Endothelial cell (in vitro differentiated cells): ENCODE results near the gene CDK14. TPM values are rescaled to one million over a fixed set of nuclear protein-coding genes. Genes with fewer than 3 reads are reported as not detected.

Source experiments
- DNase-seq: peaks from one replicate; pipeline ENCODE4 v3.0.0; 2021; ENCODE audit warnings: low spot score
- H3K27ac Mint-ChIP-seq: one replicate; pipeline ENCODE4 v1.8.0; 2021; ENCODE audit warnings: mixed read lengths, inconsistent platforms; ENCODE audit not compliant: unreplicated experiment
- H3K27me3 Mint-ChIP-seq: one replicate; pipeline ENCODE4 v1.8.0; 2021; ENCODE audit warnings: mild to moderate bottlenecking, moderate library complexity, mixed read lengths, inconsistent platforms; ENCODE audit not compliant: unreplicated experiment
- H3K36me3 Mint-ChIP-seq: one replicate; pipeline ENCODE4 v1.8.0; 2021; ENCODE audit warnings: mild to moderate bottlenecking, low read depth, mixed read lengths, inconsistent platforms; ENCODE audit not compliant: unreplicated experiment
- H3K4me1 Mint-ChIP-seq: one replicate; pipeline ENCODE4 v1.8.0; 2021; ENCODE audit warnings: mild to moderate bottlenecking, mixed read lengths, inconsistent platforms; ENCODE audit not compliant: unreplicated experiment
- H3K4me3 Mint-ChIP-seq: one replicate; pipeline ENCODE4 v1.8.0; 2021; ENCODE audit warnings: mild to moderate bottlenecking, mixed read lengths, inconsistent platforms; ENCODE audit not compliant: unreplicated experiment
- H3K9me3 Mint-ChIP-seq: one replicate; pipeline ENCODE4 v1.8.0; 2021; ENCODE audit warnings: mixed read lengths, inconsistent platforms; ENCODE audit not compliant: unreplicated experiment
- total RNA-seq: library from RNA; stranded (reverse); fragmentation: NEBNext Ultra II Directional; extraction: Animal tissue kit (Norgen Biotek cat#: 25700); gene quantifications from one replicate; pipeline ENCODE4 v1.2.1, GENCODE V29; 2021; ENCODE audit not compliant: unreplicated experiment
- TF ChIP-seq, protein P1 (sequence below): fragments of 200-600 bp; sonication (generic); IDR thresholded peaks from one replicate; pipeline ENCODE4 v1.5.0; 2021; ENCODE audit warnings: antibody characterized with exemption; ENCODE audit not compliant: unreplicated experiment

CDK14 gene
- total RNA-seq, 1 donor from 2014 or later = 30.2 TPM

DNA sequence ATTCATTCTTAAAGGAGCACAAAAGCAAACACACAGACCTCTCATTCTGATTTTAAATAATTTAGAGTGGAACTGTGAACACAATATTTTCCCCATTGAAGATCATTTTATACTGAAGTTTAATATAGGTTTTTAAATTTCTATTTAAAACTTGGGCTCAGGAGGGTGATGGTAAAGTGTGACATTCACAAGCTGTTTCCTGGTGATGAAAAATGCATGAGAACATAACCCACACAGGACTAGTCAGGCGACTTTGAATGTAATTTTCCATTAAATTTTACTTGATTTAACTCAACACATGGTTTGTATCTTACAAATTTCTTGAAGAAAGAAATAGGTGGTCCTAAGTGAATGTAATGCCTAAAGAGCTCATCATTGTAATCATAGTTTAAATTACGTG lies 143.6 kb downstream of the CDK14 start:
- Mint-ChIP-seq H3K9me3 (no peaks in the 10 kb centered on the region), H3K27me3 (no peaks in the 10 kb centered on the region), H3K4me3 (no peak overlapping the region), H3K4me1 (peaks cover 15% of the 10 kb centered on the region), H3K27ac (no peak overlapping the region), H3K36me3 (peaks cover under 1% of the 10 kb centered on the region)
- DNase-seq = no peak
- TF ChIP-seq, protein P1, sequence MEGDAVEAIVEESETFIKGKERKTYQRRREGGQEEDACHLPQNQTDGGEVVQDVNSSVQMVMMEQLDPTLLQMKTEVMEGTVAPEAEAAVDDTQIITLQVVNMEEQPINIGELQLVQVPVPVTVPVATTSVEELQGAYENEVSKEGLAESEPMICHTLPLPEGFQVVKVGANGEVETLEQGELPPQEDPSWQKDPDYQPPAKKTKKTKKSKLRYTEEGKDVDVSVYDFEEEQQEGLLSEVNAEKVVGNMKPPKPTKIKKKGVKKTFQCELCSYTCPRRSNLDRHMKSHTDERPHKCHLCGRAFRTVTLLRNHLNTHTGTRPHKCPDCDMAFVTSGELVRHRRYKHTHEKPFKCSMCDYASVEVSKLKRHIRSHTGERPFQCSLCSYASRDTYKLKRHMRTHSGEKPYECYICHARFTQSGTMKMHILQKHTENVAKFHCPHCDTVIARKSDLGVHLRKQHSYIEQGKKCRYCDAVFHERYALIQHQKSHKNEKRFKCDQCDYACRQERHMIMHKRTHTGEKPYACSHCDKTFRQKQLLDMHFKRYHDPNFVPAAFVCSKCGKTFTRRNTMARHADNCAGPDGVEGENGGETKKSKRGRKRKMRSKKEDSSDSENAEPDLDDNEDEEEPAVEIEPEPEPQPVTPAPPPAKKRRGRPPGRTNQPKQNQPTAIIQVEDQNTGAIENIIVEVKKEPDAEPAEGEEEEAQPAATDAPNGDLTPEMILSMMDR = no peak

DNA sequence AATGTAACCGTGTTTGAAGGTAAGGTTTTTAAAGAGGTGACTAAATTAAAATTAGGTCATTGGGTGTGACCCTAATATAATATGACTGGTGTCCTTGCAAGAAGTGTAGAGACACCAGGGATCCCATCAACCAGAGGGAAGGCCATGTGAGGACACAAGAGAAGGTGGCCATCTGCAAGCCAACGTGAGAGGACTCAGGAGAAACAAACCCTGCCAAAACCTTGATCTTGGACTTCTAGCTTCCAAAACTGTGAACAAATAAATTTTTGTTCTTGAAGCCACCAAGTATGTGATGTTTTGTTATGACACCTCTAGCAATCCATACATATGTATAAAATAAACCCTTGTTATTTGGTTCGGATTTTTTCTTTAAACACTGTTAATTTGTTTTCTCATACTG lies 144.3 kb downstream of the CDK14 start:
- TF ChIP-seq, protein P1 = no peak
- no peaks in the 10 kb centered on the region for H3K27me3 Mint-ChIP-seq
- no peaks in the 10 kb centered on the region for H3K9me3 Mint-ChIP-seq
- no peak overlapping the region for H3K27ac Mint-ChIP-seq
- peaks cover 3% of the 10 kb centered on the region for H3K36me3 Mint-ChIP-seq
- peaks cover 15% of the 10 kb centered on the region for H3K4me1 Mint-ChIP-seq
- DNase-seq = no peak
- H3K4me3 Mint-ChIP-seq = no peak overlapping the region

DNA sequence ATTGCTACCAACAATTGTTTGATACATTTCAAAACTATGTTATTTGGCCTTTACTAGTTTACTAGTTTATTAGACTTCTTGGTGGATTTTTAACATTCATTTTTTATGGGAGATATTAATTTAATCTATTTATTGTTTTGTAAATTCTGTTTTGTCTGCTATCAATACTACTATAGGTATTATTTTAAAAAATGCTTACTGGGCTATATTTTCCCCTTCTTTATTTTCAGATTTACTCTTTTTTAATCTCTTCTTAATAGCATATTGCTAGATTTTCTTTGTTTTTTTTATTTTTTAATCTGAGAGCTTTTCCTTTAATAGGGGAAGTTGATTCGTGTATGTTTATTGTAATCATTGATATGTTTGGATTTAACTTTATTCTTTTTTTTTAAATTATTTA lies 147.5 kb downstream of the CDK14 start:
- H3K27me3 Mint-ChIP-seq = no peaks in the 10 kb centered on the region

DNA sequence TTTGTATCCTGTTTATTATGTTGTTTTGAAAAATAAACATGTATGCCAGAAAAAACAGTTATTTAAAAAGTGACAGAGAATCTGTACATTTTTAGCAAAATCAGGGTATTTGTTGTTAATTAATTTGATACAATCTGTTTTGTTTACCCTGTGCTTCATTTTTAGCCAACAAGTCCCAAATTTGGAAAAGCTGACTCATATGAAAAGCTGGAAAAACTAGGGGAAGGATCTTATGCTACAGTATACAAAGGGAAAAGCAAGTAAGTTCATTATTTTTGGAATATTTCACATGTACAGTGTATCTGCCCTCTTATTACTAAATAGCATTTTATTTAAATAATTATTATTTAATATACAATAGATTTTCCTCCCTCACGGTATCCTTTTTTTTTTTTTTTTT lies 151.4 kb downstream of the CDK14 start:
- Mint-ChIP-seq H3K27me3 (no peaks in the 10 kb centered on the region), H3K9me3 (no peaks in the 10 kb centered on the region), H3K36me3 (peaks cover 3% of the 10 kb centered on the region), H3K4me1 (no peaks in the 10 kb centered on the region), H3K27ac (no peak overlapping the region), H3K4me3 (no peak overlapping the region)
- TF ChIP-seq, protein P1 = no peak
- no peak for DNase-seq

More for the DNA sequence above, 147.5 kb downstream of the CDK14 start:
- H3K36me3 Mint-ChIP-seq = peaks cover 3% of the 10 kb centered on the region
- TF ChIP-seq, protein P1 = no peak
- no peak for DNase-seq
- H3K4me3 Mint-ChIP-seq = no peak overlapping the region
- H3K9me3 Mint-ChIP-seq = no peaks in the 10 kb centered on the region
- H3K27ac Mint-ChIP-seq = no peak overlapping the region
- no peaks in the 10 kb centered on the region for H3K4me1 Mint-ChIP-seq

DNA sequence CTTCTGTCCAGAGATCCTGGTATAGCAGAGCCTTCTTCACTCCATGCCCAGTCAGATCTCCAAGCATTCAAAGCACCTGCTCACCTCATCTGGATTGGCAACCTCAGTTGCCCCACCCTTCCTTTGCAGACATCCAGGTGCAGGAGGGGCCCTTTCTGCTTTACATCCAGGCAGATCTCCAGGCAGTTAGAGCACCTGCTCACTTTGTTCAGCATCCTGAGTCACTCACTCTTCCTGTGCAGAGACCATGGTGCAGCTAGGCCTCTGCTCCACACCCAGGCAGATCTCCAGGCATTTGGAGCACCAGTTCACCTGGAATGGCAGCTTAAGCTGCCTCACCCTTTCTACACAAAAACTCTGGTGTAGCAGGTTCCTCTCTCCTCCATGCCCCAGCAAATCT lies 153.1 kb downstream of the CDK14 start:
- Mint-ChIP-seq H3K27ac (no peak overlapping the region), H3K36me3 (peaks cover 3% of the 10 kb centered on the region), H3K4me3 (no peak overlapping the region), H3K27me3 (no peaks in the 10 kb centered on the region), H3K9me3 (no peaks in the 10 kb centered on the region), H3K4me1 (no peaks in the 10 kb centered on the region)
- DNase-seq = no peak
- TF ChIP-seq, protein P1 = no peak
